Endothelial cell of umbilical vein (primary cell): ENCODE measurements around the gene BCAP31.
"Not testable (repeated sequence)": the region's sequence is repeated elsewhere in the genome, so short reads cannot be mapped to it uniquely, and the experiment has no call there.

Source experiments
- EZH2 ChIP-seq: IDR thresholded peaks from 2 replicates; pipeline ENCODE4 v1.6.1; 2012; ENCODE audit warnings: borderline replicate concordance, low read depth, mild to moderate bottlenecking, moderate library complexity, low read length, inconsistent platforms; ENCODE audit not compliant: severe bottlenecking
- POLR2A ChIP-seq: IDR thresholded peaks from 2 replicates; pipeline ENCODE4 v1.6.1; 2012; ENCODE audit warnings: low read depth, mild to moderate bottlenecking, control low read depth, low read length
- TF ChIP-seq, protein P1 (sequence below), 2 donors: IDR thresholded peaks; 1 replicate in 1 of 2; 2 replicates in 1 of 2; pipeline ENCODE4 v1.5.1; 2011; ENCODE audit warnings: low read length in 2 of 2, mild to moderate bottlenecking in 2 of 2, moderate library complexity in 2 of 2, control low read depth in 1 of 2, inconsistent platforms in 1 of 2, low read depth in 1 of 2; ENCODE audit not compliant: insufficient read depth in 1 of 2; ENCODE audit errors: extremely low read depth in 1 of 2

DNA sequence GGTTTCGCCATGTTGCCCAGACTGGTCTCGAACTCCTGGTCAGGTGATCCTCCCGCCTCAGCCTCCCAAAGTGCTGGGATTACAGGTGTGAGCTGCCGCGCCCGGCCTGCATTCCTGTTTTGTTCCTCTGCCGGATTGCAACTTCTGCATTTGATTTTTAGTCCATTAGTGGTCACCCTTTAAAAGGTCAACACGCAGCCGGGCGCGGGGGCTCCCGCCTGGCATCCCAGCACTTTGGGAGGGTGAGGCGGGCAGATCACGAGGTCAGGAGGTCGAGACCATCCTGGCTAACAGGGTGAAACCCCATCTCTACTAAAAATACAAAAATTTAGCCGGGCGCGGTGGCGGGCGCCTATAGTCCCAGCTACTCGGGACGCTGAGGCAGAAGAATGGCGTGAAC, 5.9 kb upstream of the BCAP31 start:
- TF ChIP-seq, protein P1, sequence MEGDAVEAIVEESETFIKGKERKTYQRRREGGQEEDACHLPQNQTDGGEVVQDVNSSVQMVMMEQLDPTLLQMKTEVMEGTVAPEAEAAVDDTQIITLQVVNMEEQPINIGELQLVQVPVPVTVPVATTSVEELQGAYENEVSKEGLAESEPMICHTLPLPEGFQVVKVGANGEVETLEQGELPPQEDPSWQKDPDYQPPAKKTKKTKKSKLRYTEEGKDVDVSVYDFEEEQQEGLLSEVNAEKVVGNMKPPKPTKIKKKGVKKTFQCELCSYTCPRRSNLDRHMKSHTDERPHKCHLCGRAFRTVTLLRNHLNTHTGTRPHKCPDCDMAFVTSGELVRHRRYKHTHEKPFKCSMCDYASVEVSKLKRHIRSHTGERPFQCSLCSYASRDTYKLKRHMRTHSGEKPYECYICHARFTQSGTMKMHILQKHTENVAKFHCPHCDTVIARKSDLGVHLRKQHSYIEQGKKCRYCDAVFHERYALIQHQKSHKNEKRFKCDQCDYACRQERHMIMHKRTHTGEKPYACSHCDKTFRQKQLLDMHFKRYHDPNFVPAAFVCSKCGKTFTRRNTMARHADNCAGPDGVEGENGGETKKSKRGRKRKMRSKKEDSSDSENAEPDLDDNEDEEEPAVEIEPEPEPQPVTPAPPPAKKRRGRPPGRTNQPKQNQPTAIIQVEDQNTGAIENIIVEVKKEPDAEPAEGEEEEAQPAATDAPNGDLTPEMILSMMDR (IDR thresholded peaks at IDR 0.05; ENCODE audit: extremely low read depth in 1 of 2, insufficient read depth in 1 of 2, low read depth in 1 of 2, low read length in 2 of 2) = not testable (repeated sequence)
- not testable (repeated sequence) for TF ChIP-seq POLR2A, EZH2
